ENCODE results near the gene PDHA1.

PDHA1 gene

GRCh38 chrX:19343535-19344408, at the start of gene PDHA1:
Gene PDHA1 (plus strand): TSS chrX:19343927. CDS start chrX:19344038, 111 bp downstream.
- peak; percentile 97 for DNase-seq

- no peak for DNase-seq
Measured at GRCh38 chrX:19303256-19303880, 40.4 kb upstream of the PDHA1 start.

- DNase-seq: no peak
Measured at GRCh38 chrX:19326567-19326966, 17.2 kb upstream of the PDHA1 start.

GRCh38 chrX:19331831-19332230, 11.9 kb upstream of the PDHA1 start:
- no peak for DNase-seq

GRCh38 chrX:19332983-19333382, 10.7 kb upstream of the PDHA1 start:
- peak; percentile 38 to 71 for DNase-seq

- DNase-seq: peak; percentile 35 to 44
Measured at GRCh38 chrX:19334945-19335626, 8.6 kb upstream of the PDHA1 start.

- no peak for DNase-seq
Measured at GRCh38 chrX:19342331-19342906, 1.3 kb upstream of the PDHA1 start.

GRCh38 chrX:19343085-19343534, 617 bp upstream of the PDHA1 start:
- peak in 1 of 2 experiments; percentile 27 for DNase-seq

- DNase-seq: no peak
Measured at GRCh38 chrX:19344661-19345060, 934 bp downstream of the PDHA1 start.

GRCh38 chrX:19347916-19348315, 4.2 kb downstream of the PDHA1 start:
- DNase-seq: no peak

GRCh38 chrX:19349264-19349663, 5.5 kb downstream of the PDHA1 start:
- DNase-seq: no peak

- no peak for DNase-seq
Measured at GRCh38 chrX:19350941-19351384, 7.2 kb downstream of the PDHA1 start.

GRCh38 chrX:19354625-19355024, 10.9 kb downstream of the PDHA1 start:
- no peak for DNase-seq

GRCh38 chrX:19358521-19358920, 14.8 kb downstream of the PDHA1 start:
- no peak for DNase-seq

GRCh38 chrX:19360903-19361302, 17.2 kb downstream of the PDHA1 start:
- DNase-seq: no peak

GRCh38 chrX:19361701-19362100, 18.0 kb downstream of the PDHA1 start:
- no peak for DNase-seq

GRCh38 chrX:19368576-19368975, 24.8 kb downstream of the PDHA1 start:
- no peak for DNase-seq

- no peak for DNase-seq
Measured at GRCh38 chrX:19370061-19370460, 26.3 kb downstream of the PDHA1 start.

GRCh38 chrX:19372170-19372546, 28.4 kb downstream of the PDHA1 start:
- DNase-seq: peak; percentile 63 to 69

- peak in 1 of 2 experiments; percentile 55 for DNase-seq
Measured at GRCh38 chrX:19372547-19373331, 29.0 kb downstream of the PDHA1 start.

- DNase-seq: no peak
Measured at GRCh38 chrX:19373351-19373891, 29.7 kb downstream of the PDHA1 start.

- no peak for DNase-seq
Measured at GRCh38 chrX:19375546-19375945, 31.8 kb downstream of the PDHA1 start.

All from NCI-H2081 (cell line).